Esophagus muscularis mucosa (tissue), 4 donors: Measurements from ENCODE around the gene TBC1D21.
"Not testable (repeated sequence)": the region's sequence is repeated elsewhere in the genome, so short reads cannot be mapped to it uniquely, and the experiment has no call there.

Experiments
- CTCF ChIP-seq, 3 experiments: fragments of 200-600 bp in 2 of 3; fragments of 450-650 bp in 1 of 3; sonication (generic) in 2 of 3; IDR thresholded peaks; one replicate each; pipeline ENCODE4 v1.5.1; 2017 to 2019; ENCODE audit warnings: antibody characterized with exemption in 3 of 3, mild to moderate bottlenecking in 2 of 3, moderate library complexity in 1 of 3
- EP300 ChIP-seq: sonication (generic); formaldehyde crosslinking; IDR thresholded peaks from one replicate; pipeline ENCODE4 v1.6.1; 2017; ENCODE audit warnings: antibody characterized with exemption
- POLR2A ChIP-seq: fragments of 450-650 bp; IDR thresholded peaks from one replicate; pipeline ENCODE4 v1.6.1; 2017; ENCODE audit warnings: antibody characterized with exemption, moderate library complexity, mild to moderate bottlenecking, low read depth
- POLR2AphosphoS5 ChIP-seq, 2 donors: sonication (generic); formaldehyde crosslinking; IDR thresholded peaks; one replicate each; pipeline ENCODE4 v1.6.1; 2017; ENCODE audit warnings: antibody characterized with exemption in 2 of 2

- not testable (repeated sequence) for TF ChIP-seq CTCF (IDR thresholded peaks at IDR 0.05); EP300; POLR2A; POLR2AphosphoS5 (IDR thresholded peaks at IDR 0.05)
Observed at GRCh38 chr15:73938516-73938915, 65.2 kb downstream of the TBC1D21 start.
